Neutrophil (primary cell): ENCODE measurements around the gene SLC25A39.

Source experiments
- H3K27ac ChIP-seq: fragments of 200-600 bp; sonication (generic); 2 replicates; pipeline ENCODE4 v1.5.1; 2016; ENCODE audit warnings: mild to moderate bottlenecking, moderate library complexity
- H3K27me3 ChIP-seq: fragments of 200-600 bp; sonication (generic); 2 replicates; pipeline ENCODE4 v1.6.0; 2016; ENCODE audit warnings: mild to moderate bottlenecking
- H3K36me3 ChIP-seq: fragments of 200-600 bp; sonication (generic); 2 replicates; pipeline ENCODE4 v1.5.1; 2017
- H3K4me1 ChIP-seq, 2 experiments: fragments of 200-600 bp in 1 of 2; sonication (generic) in 1 of 2; 1 replicate in 1 of 2; 2 replicates in 1 of 2; pipeline versions ENCODE4 v1.5.1 to v1.6.1; 2013 to 2016; ENCODE audit warnings: low read depth in 1 of 2, low read length in 1 of 2, mild to moderate bottlenecking in 1 of 2, moderate library complexity in 1 of 2; ENCODE audit not compliant: control insufficient read depth in 1 of 2, insufficient read depth in 1 of 2
- H3K4me3 ChIP-seq, 2 experiments: fragments of 200-600 bp in 1 of 2; sonication (generic) in 1 of 2; 1 replicate in 1 of 2; 2 replicates in 1 of 2; pipeline ENCODE4 v1.5.1; 2013 to 2016; ENCODE audit warnings: low read depth in 1 of 2, low read length in 1 of 2, mild to moderate bottlenecking in 1 of 2, moderate library complexity in 1 of 2
- H3K9me3 ChIP-seq: fragments of 200-600 bp; sonication (generic); 2 replicates; pipeline ENCODE4 v1.5.1; 2016
- CTCF ChIP-seq: fragments of 200-600 bp; sonication (generic); IDR thresholded peaks from 2 replicates; pipeline ENCODE4 v1.5.1; 2016; ENCODE audit warnings: antibody characterized with exemption

SLC25A39 gene

GRCh38 chr17:44283344-44284023, 41.1 kb downstream of the SLC25A39 start:
- Histone ChIP-seq H3K27me3 (peaks cover 44% of the 10 kb centered on the region), H3K4me3 (no peak overlapping the region), H3K9me3 (no peaks in the 10 kb centered on the region), H3K4me1 (no peaks in the 10 kb centered on the region), H3K27ac (no peak overlapping the region), H3K36me3 (no peaks in the 10 kb centered on the region)
- no peak for TF ChIP-seq CTCF

- no peak overlapping the region for H3K4me3 ChIP-seq
- no peaks in the 10 kb centered on the region for H3K9me3 ChIP-seq
- no peak for TF ChIP-seq CTCF
- no peaks in the 10 kb centered on the region for H3K4me1 ChIP-seq
- H3K36me3 ChIP-seq: no peaks in the 10 kb centered on the region
- no peak overlapping the region for H3K27ac ChIP-seq
- H3K27me3 ChIP-seq: peaks cover 48% of the 10 kb centered on the region
These were observed 42.4 kb downstream of the SLC25A39 start for GRCh38 chr17:44282264-44282663.

GRCh38 chr17:44281570-44281969, 43.1 kb downstream of the SLC25A39 start:
- no peak for TF ChIP-seq CTCF
- H3K4me1 ChIP-seq: no peaks in the 10 kb centered on the region
- H3K27ac ChIP-seq: no peak overlapping the region
- H3K27me3 ChIP-seq: peaks cover 52% of the 10 kb centered on the region
- no peaks in the 10 kb centered on the region for H3K9me3 ChIP-seq
- no peaks in the 10 kb centered on the region for H3K36me3 ChIP-seq
- H3K4me3 ChIP-seq: no peak overlapping the region

- H3K27me3 ChIP-seq: peaks cover 49% of the 10 kb centered on the region
- no peaks in the 10 kb centered on the region for H3K4me1 ChIP-seq
- no peak overlapping the region for H3K27ac ChIP-seq
- H3K4me3 ChIP-seq: no peak overlapping the region
- H3K36me3 ChIP-seq: no peaks in the 10 kb centered on the region
- no peaks in the 10 kb centered on the region for H3K9me3 ChIP-seq
- no peak for TF ChIP-seq CTCF
These were observed 44.2 kb downstream of the SLC25A39 start for GRCh38 chr17:44280392-44280937.

- TF ChIP-seq CTCF: no peak
- H3K27ac ChIP-seq: no peak overlapping the region
- no peak overlapping the region for H3K4me3 ChIP-seq
- H3K27me3 ChIP-seq: peaks cover 56% of the 10 kb centered on the region
- no peaks in the 10 kb centered on the region for H3K9me3 ChIP-seq
- no peaks in the 10 kb centered on the region for H3K36me3 ChIP-seq
- no peaks in the 10 kb centered on the region for H3K4me1 ChIP-seq
These were observed 44.8 kb downstream of the SLC25A39 start for GRCh38 chr17:44279666-44280391.
